Loucy (cell line): ENCODE results near the gene CUEDC1.

Experiments used
- H2AFZ ChIP-seq: fragments of 200-600 bp; sonication (generic); 2 replicates; pipeline ENCODE4 v1.6.0; 2016; ENCODE audit warnings: antibody characterized with exemption, mild to moderate bottlenecking, low read length, moderate library complexity
- H3F3A ChIP-seq: fragments of 200-600 bp; 2 replicates; pipeline ENCODE4 v1.6.0; 2016; ENCODE audit warnings: antibody characterized with exemption, low read depth, mild to moderate bottlenecking
- H3K27me3 ChIP-seq: fragments of 200-600 bp; sonication (generic); 2 replicates; pipeline ENCODE4 v1.6.1; 2014; ENCODE audit warnings: low read length, mild to moderate bottlenecking; ENCODE audit not compliant: insufficient read depth, poor library complexity, severe bottlenecking
- H3K36me3 ChIP-seq: fragments of 200-600 bp; sonication (generic); 2 replicates; pipeline ENCODE4 v1.6.1; 2016; ENCODE audit warnings: low read length; ENCODE audit not compliant: insufficient read depth
- H3K4me1 ChIP-seq: fragments of 200-600 bp; sonication (generic); 2 replicates; pipeline ENCODE4 v1.5.1; 2014; ENCODE audit warnings: low read length, mild to moderate bottlenecking; ENCODE audit not compliant: insufficient read depth, poor library complexity, severe bottlenecking
- H3K4me2 ChIP-seq: fragments of 200-600 bp; sonication (generic); 2 replicates; pipeline ENCODE4 v1.6.0; 2014; ENCODE audit warnings: antibody characterized with exemption, low read length, low read depth, mild to moderate bottlenecking; ENCODE audit not compliant: poor library complexity, severe bottlenecking
- H3K4me3 ChIP-seq: fragments of 200-600 bp; sonication (generic); 2 replicates; pipeline ENCODE4 v1.5.1; 2014; ENCODE audit warnings: low read length, mild to moderate bottlenecking, mixed read lengths; ENCODE audit not compliant: poor library complexity, severe bottlenecking
- H3K79me2 ChIP-seq: fragments of 200-600 bp; sonication (generic); 2 replicates; pipeline ENCODE4 v1.6.1; 2014; ENCODE audit warnings: low read length; ENCODE audit not compliant: insufficient read depth
- H3K9ac ChIP-seq: fragments of 200-600 bp; sonication (generic); 2 replicates; pipeline ENCODE4 v1.6.0; 2014; ENCODE audit warnings: mild to moderate bottlenecking, low read depth, low read length, moderate library complexity; ENCODE audit not compliant: poor library complexity, severe bottlenecking
- H3K9me2 ChIP-seq: fragments of 200-600 bp; sonication (generic); replicated peaks from 2 replicates; pipeline ENCODE4 v1.6.1; 2016; ENCODE audit warnings: low read depth, low read length, mixed read lengths
- H3K9me3 ChIP-seq: fragments of 200-600 bp; sonication (generic); 2 replicates; pipeline ENCODE4 v1.6.1; 2014; ENCODE audit warnings: mild to moderate bottlenecking, antibody characterized with exemption, low read length, low read depth; ENCODE audit not compliant: insufficient read depth
- H4K20me1 ChIP-seq: fragments of 200-600 bp; sonication (generic); 2 replicates; pipeline ENCODE4 v1.6.0; 2014; ENCODE audit warnings: antibody characterized with exemption, low read length, mild to moderate bottlenecking; ENCODE audit not compliant: insufficient read depth, poor library complexity, severe bottlenecking
- EZH2phosphoT487 ChIP-seq: fragments of 200-600 bp; IDR thresholded peaks from 2 replicates; pipeline ENCODE4 v1.6.1; 2018; ENCODE audit warnings: antibody characterized with exemption, mild to moderate bottlenecking, moderate library complexity, borderline replicate concordance
- TF ChIP-seq, protein P1 (sequence below): fragments of 200-600 bp; sonication (generic); conservative IDR thresholded peaks from 2 replicates; pipeline ENCODE4 v1.5.1; 2014; ENCODE audit warnings: mild to moderate bottlenecking, antibody characterized with exemption, low read length

The CUEDC1 gene

GRCh38 chr17:57916925-57917858 lies 38.0 kb downstream of the CUEDC1 start:
- H3K4me2 ChIP-seq, result no peak overlapping the region
- H4K20me1 ChIP-seq, result no peaks in the 10 kb centered on the region
- no peak overlapping the region for H3K9ac ChIP-seq
- no peaks in the 10 kb centered on the region for H3K9me3 ChIP-seq
- no peaks in the 10 kb centered on the region for H3F3A ChIP-seq
- peaks cover 3% of the 10 kb centered on the region for H3K4me1 ChIP-seq
- no peaks in the 10 kb centered on the region for H3K36me3 ChIP-seq
- no peaks in the 10 kb centered on the region for H3K79me2 ChIP-seq
- H3K9me2 ChIP-seq, result no peaks in the 10 kb centered on the region
- no peaks in the 10 kb centered on the region for H3K27me3 ChIP-seq
- TF ChIP-seq, protein P1, sequence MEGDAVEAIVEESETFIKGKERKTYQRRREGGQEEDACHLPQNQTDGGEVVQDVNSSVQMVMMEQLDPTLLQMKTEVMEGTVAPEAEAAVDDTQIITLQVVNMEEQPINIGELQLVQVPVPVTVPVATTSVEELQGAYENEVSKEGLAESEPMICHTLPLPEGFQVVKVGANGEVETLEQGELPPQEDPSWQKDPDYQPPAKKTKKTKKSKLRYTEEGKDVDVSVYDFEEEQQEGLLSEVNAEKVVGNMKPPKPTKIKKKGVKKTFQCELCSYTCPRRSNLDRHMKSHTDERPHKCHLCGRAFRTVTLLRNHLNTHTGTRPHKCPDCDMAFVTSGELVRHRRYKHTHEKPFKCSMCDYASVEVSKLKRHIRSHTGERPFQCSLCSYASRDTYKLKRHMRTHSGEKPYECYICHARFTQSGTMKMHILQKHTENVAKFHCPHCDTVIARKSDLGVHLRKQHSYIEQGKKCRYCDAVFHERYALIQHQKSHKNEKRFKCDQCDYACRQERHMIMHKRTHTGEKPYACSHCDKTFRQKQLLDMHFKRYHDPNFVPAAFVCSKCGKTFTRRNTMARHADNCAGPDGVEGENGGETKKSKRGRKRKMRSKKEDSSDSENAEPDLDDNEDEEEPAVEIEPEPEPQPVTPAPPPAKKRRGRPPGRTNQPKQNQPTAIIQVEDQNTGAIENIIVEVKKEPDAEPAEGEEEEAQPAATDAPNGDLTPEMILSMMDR, result peak; percentile 62
- TF ChIP-seq EZH2phosphoT487, result no peak
- no peak overlapping the region for H2AFZ ChIP-seq
- no peak overlapping the region for H3K4me3 ChIP-seq

DNA sequence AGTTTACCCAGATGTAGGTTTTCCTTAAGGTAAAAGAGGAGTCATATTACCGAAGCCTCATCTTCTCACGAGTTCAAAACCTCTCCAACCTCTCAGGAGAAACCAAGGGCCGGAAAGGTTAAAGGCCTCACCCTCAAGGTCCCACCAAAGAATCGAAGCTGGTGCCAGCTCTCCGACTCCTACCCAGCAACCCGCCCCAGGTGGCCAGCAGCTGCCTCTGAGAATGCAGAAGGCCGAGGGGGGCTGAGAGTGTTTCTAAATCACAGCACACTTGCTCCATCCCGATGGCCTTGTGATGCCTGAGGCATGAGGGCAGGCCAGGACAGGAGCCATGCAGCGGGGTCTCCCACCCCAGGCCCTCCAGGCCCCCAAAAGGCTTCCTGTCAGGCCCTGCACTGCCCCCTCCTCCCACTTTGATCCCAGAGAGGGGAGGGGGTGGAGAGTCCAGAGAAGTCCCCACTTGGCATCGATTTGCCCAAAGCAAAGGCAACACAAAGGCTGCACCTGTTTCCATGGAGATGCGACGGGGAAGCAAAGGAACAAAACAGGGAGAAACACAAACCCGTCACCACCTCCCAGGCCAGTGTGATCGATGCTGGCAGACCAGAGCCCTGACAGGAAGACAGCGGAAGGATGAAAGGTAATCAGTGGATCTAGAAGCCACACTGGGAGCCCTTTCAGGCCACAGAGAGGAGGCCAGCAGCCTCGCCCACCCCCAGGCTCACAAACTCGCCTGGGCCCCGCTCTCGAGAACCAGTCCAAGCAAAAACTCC lies 39.0 kb downstream of the CUEDC1 start:
- H3K4me2 ChIP-seq, result no peak overlapping the region
- H3K4me1 ChIP-seq, result peaks cover 3% of the 10 kb centered on the region
- H3K9me2 ChIP-seq, result no peaks in the 10 kb centered on the region
- H3K36me3 ChIP-seq, result no peaks in the 10 kb centered on the region
- no peak overlapping the region for H3K9ac ChIP-seq
- H4K20me1 ChIP-seq, result no peaks in the 10 kb centered on the region
- H3K79me2 ChIP-seq, result no peaks in the 10 kb centered on the region
- H3F3A ChIP-seq, result no peaks in the 10 kb centered on the region
- no peak for TF ChIP-seq EZH2phosphoT487
- TF ChIP-seq, protein P1, result no peak
- no peak overlapping the region for H2AFZ ChIP-seq
- H3K4me3 ChIP-seq, result no peak overlapping the region
- no peaks in the 10 kb centered on the region for H3K27me3 ChIP-seq
- no peaks in the 10 kb centered on the region for H3K9me3 ChIP-seq

DNA sequence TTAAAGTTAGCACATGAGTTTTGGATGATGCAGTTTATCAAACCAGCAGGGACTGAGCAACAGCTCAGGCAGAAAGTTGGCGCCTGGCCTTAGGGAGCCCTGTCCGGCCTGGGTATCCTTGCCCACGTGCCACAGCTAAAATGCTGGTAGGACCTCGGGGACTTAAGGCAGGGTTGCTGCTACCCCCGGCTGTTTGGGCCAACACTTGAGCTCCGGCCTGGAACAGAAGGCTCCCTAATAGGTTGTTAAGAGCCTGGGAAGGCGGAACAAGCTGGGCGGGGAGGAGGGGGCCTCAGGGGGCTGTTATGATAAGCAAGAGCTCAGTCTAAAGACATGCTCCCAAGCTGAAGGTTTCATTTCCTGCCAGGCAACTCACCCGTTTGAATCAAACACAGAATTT lies 39.7 kb downstream of the CUEDC1 start:
- no peaks in the 10 kb centered on the region for H3K9me2 ChIP-seq
- no peaks in the 10 kb centered on the region for H3K79me2 ChIP-seq
- no peaks in the 10 kb centered on the region for H3K27me3 ChIP-seq
- no peak overlapping the region for H2AFZ ChIP-seq
- H3K9me3 ChIP-seq, result no peaks in the 10 kb centered on the region
- H3K4me2 ChIP-seq, result no peak overlapping the region
- no peaks in the 10 kb centered on the region for H3F3A ChIP-seq
- no peak for TF ChIP-seq EZH2phosphoT487
- TF ChIP-seq, protein P1, result no peak
- H4K20me1 ChIP-seq, result no peaks in the 10 kb centered on the region
- H3K4me3 ChIP-seq, result no peak overlapping the region
- no peak overlapping the region for H3K9ac ChIP-seq
- peaks cover 3% of the 10 kb centered on the region for H3K4me1 ChIP-seq
- H3K36me3 ChIP-seq, result no peaks in the 10 kb centered on the region
